Peyer's patch (tissue), 4 donors: ENCODE data around the gene TXNDC12.

Source experiments
- CTCF ChIP-seq, 6 experiments: fragments of 450-650 bp in 4 of 6; fragments of 200-600 bp in 2 of 6; sonication (generic) in 1 of 6; IDR thresholded peaks; one replicate each; pipeline ENCODE4 v1.5.1; 2017 to 2019; ENCODE audit warnings: antibody characterized with exemption in 6 of 6, mild to moderate bottlenecking in 3 of 6, moderate library complexity in 1 of 6
- POLR2A ChIP-seq, 2 donors: fragments of 450-650 bp; IDR thresholded peaks; one replicate each; pipeline ENCODE4 v1.5.1; 2017; ENCODE audit warnings: antibody characterized with exemption in 2 of 2, mild to moderate bottlenecking in 2 of 2, moderate library complexity in 2 of 2

GRCh38 chr1:52056937-52057231, 1.9 kb upstream of the TXNDC12 start:
- TF ChIP-seq CTCF (IDR thresholded peaks at IDR 0.05): no peak
- no peak for TF ChIP-seq POLR2A (IDR thresholded peaks at IDR 0.05)
